ENCODE measurements around the gene ACBD4. TPM values are rescaled to one million over a fixed set of nuclear protein-coding genes. Genes with fewer than 3 reads are reported as not detected.
A peak's percentile ranks its signal among the peaks of the same experiment; 100 is the strongest.

ACBD4 gene
- total RNA-seq, 1 experiment from 2014 or later = 7.7 TPM

- intact Hi-C loops (cut with micrococcal nuclease; ENCODE audit: unreplicated experiment) = no loop called here
- Histone ChIP-seq H3K4me1 (ENCODE audit: control insufficient read depth, insufficient read depth, low read length) (peaks cover 24% of the 10 kb centered on the region), H3K27ac (ENCODE audit: low read length) (peak within 1 kb of the TSS; percentile 97), H3K4me3 (ENCODE audit: low read depth in 2 of 2, low read length in 2 of 2) (peak within 1 kb of the TSS; percentile 70 to 73), H3K27me3 (ENCODE audit: control insufficient read depth, insufficient read depth, low read length) (no peaks in the 10 kb centered on the region), H3K36me3 (ENCODE audit: control insufficient read depth, insufficient read depth, low read length) (peaks cover 8% of the 10 kb centered on the region; the same call in 1 of the 2 replicates), H3K9me3 (ENCODE audit: control insufficient read depth, insufficient read depth, low read depth, low read length) (no peaks in the 10 kb centered on the region)
- in situ Hi-C loops (cut with HindIII; ENCODE audit: low pct_unique_long_range_greater_than_20kb, low sequenced_read_pairs) = no loop called here
- POLR2A ChIA-PET = interaction anchor here (1.4 to 2.0 kb wide), 2 partner anchors 10 to 11 kb away, joined by 9 to 10 read pairs; no protein-coding TSS in a partner anchor
- ATAC-seq (peak; percentile 97), DNase-seq (ENCODE audit: low read depth, low spot score) (peak; percentile 95)
- CTCF ChIA-PET = interaction anchor here (0.7 to 1.4 kb wide), 3 partner anchors 26 to 37 kb away, joined by 3 to 6 read pairs (median 3); partner anchors contain the start of gene ACBD4
- BruUV-seq (replicated peaks) = no TSS peak
- TF ChIP-seq TCF7L2 (IDR thresholded peaks at IDR 0.05; ENCODE audit: low read depth, low read length) = peak; percentile 93
- no peak for TF ChIP-seq SIN3A (IDR thresholded peaks at IDR 0.05; ENCODE audit: borderline replicate concordance, insufficient read depth, low read depth, low read length)
- no peak for TF ChIP-seq CTCF (IDR thresholded peaks at IDR 0.05)
- no peak for TF ChIP-seq REST (IDR thresholded peaks at IDR 0.05; ENCODE audit: insufficient read depth in 1 of 2, low read depth in 2 of 2, low read length in 1 of 2)
- peak; percentile 79 for TF ChIP-seq POLR2AphosphoS5 (IDR thresholded peaks at IDR 0.05; ENCODE audit: low read depth, low read length)
Measured at GRCh38 chr17:45161288-45162024, 26.0 kb downstream of the ACBD4 start, which contains the start of gene HEXIM2. Gene HEXIM2 (plus strand): TSS chr17:45161875. CDS start chr17:45162794, 919 bp downstream.

GRCh38 chr17:45162025-45162687, 26.7 kb downstream of the ACBD4 start:
- Histone ChIP-seq H3K36me3 (ENCODE audit: control insufficient read depth, insufficient read depth, low read length) (peaks cover 8% of the 10 kb centered on the region; the same call in 1 of the 2 replicates), H3K27ac (ENCODE audit: low read length) (peak overlapping the region; percentile 87), H3K4me1 (ENCODE audit: control insufficient read depth, insufficient read depth, low read length) (peaks cover 24% of the 10 kb centered on the region), H3K9me3 (ENCODE audit: control insufficient read depth, insufficient read depth, low read depth, low read length) (no peaks in the 10 kb centered on the region), H3K4me3 (ENCODE audit: low read depth in 2 of 2, low read length in 2 of 2) (peak overlapping the region; percentile 19 to 37), H3K27me3 (ENCODE audit: control insufficient read depth, insufficient read depth, low read length) (no peaks in the 10 kb centered on the region)
- intact Hi-C loops (cut with micrococcal nuclease; ENCODE audit: unreplicated experiment) = no loop called here
- ChIA-PET CTCF (interaction anchor here (1.4 kb wide), 1 partner anchor 36 kb away, joined by 3 read pairs; no protein-coding TSS in a partner anchor), POLR2A (interaction anchor here (1.4 to 2.0 kb wide), 2 partner anchors 10 to 11 kb away, joined by 9 to 10 read pairs; no protein-coding TSS in a partner anchor)
- no peak for ATAC-seq
- in situ Hi-C loops (cut with HindIII; ENCODE audit: low pct_unique_long_range_greater_than_20kb, low sequenced_read_pairs) = no loop called here
- TF ChIP-seq SIN3A (IDR thresholded peaks at IDR 0.05; ENCODE audit: borderline replicate concordance, insufficient read depth, low read depth, low read length) = no peak
- no peak for TF ChIP-seq CTCF (IDR thresholded peaks at IDR 0.05)
- TF ChIP-seq TCF7L2 (IDR thresholded peaks at IDR 0.05; ENCODE audit: low read depth, low read length) = no peak
- TF ChIP-seq POLR2AphosphoS5 (IDR thresholded peaks at IDR 0.05; ENCODE audit: low read depth, low read length) = no peak
- no peak for TF ChIP-seq REST (IDR thresholded peaks at IDR 0.05; ENCODE audit: insufficient read depth in 1 of 2, low read depth in 2 of 2, low read length in 1 of 2)
- BruUV-seq (replicated peaks) = no TSS peak
- no peak for DNase-seq (ENCODE audit: low read depth, low spot score)

Data from Panc1 (cell line).